Measurements from ENCODE around the gene THSD7A. TPM values are rescaled to one million over a fixed set of nuclear protein-coding genes. Genes with fewer than 3 reads are reported as not detected.

Gene THSD7A
- total and polyA plus RNA-seq, 9 of the 15 experiments (the other 6 are each of a cell fraction or from before 2014, with no cell fraction given) = 0.01 to 0.02 TPM; not detected in 7

DNA sequence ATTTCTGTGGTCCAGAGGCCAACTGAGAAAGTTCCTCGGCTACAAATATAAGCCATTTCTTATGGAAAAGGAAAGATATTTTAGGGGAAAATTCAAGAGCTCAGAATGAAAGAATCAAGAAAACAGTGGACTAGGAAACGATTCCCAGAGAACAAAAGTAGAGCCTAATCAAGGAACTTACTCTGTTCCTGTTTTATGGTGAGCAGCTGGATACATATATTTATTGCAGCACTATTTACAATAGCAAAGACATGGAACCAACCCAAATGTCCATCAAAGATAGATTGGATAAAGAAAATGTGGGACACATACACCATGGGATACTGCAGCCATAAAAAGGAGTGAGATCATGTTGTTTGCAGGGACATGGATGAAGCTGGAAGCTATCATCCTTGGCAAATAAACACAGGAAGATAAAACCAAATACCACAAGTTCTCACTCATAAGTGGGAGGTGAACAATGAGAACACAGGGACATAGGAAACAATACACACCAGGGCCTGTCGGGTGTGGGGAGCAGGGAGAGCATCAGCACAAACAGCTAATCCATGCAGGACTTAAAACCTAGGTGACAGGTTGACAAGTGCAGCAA, 298.7 kb downstream of the THSD7A start:
- no peak overlapping the region for H3K4me3 ChIP-seq
- H3K36me3 ChIP-seq (ENCODE audit: control insufficient read depth, insufficient read depth, low read length) = no peaks in the 10 kb centered on the region
- no peak overlapping the region for H3K9ac ChIP-seq (ENCODE audit: insufficient read depth in 1 of 2, low read depth in 2 of 2, low read length in 2 of 2)
- 3% methylated on average over 3 of the region's 3 CpGs for whole genome bisulfite sequencing (ENCODE audit: insufficient coverage, low coverage, missing lambda C conversion rate)
- H3K27me3 ChIP-seq (ENCODE audit: control insufficient read depth in 2 of 2, insufficient read depth in 2 of 2, low read length in 2 of 2) = no peaks in the 10 kb centered on the region
- intact Hi-C loops (cut with micrococcal nuclease) (no loop called here), in situ Hi-C loops (cut with MboI) (no loop called here)
- H3K9me1 ChIP-seq (ENCODE audit: control insufficient read depth, insufficient read depth, low read length) = no peaks in the 10 kb centered on the region
- DNase-seq (ENCODE audit: extremely low read depth in 1 of 4, low spot score in 3 of 4) (no peak), ATAC-seq (no peak), FAIRE-seq (no peak)
- no TSS peak for BruUV-seq (replicated peaks)
- no peaks in the 10 kb centered on the region for H3K79me2 ChIP-seq (ENCODE audit: control insufficient read depth, insufficient read depth, low read length)
- POLR2A ChIA-PET = no interaction called here
- no peaks in the 10 kb centered on the region for H3K4me1 ChIP-seq (replicated peaks in 1 of 2; ENCODE audit: control insufficient read depth in 2 of 2, insufficient read depth in 2 of 2, low read length in 2 of 2)
- no peaks in the 10 kb centered on the region for H4K20me1 ChIP-seq (replicated peaks; ENCODE audit: control insufficient read depth, insufficient read depth, low read length)
- H3K9me3 ChIP-seq (replicated peaks; ENCODE audit: control insufficient read depth, insufficient read depth, low read depth, low read length) = no peaks in the 10 kb centered on the region
- no peak overlapping the region for H3K4me2 ChIP-seq (ENCODE audit: insufficient read depth, low read length)
- H3K27ac ChIP-seq (ENCODE audit: extremely low read depth, low read depth, low read length) = no peak overlapping the region
- CTCF ChIA-PET (ENCODE audit: low intra/inter-chr PET ratio) = no interaction called here
- no peak overlapping the region for H2AFZ ChIP-seq (ENCODE audit: low read depth, low read length)
- TF ChIP-seq HDAC1 (IDR thresholded peaks at IDR 0.05) = no peak
- TF ChIP-seq, protein P1, sequence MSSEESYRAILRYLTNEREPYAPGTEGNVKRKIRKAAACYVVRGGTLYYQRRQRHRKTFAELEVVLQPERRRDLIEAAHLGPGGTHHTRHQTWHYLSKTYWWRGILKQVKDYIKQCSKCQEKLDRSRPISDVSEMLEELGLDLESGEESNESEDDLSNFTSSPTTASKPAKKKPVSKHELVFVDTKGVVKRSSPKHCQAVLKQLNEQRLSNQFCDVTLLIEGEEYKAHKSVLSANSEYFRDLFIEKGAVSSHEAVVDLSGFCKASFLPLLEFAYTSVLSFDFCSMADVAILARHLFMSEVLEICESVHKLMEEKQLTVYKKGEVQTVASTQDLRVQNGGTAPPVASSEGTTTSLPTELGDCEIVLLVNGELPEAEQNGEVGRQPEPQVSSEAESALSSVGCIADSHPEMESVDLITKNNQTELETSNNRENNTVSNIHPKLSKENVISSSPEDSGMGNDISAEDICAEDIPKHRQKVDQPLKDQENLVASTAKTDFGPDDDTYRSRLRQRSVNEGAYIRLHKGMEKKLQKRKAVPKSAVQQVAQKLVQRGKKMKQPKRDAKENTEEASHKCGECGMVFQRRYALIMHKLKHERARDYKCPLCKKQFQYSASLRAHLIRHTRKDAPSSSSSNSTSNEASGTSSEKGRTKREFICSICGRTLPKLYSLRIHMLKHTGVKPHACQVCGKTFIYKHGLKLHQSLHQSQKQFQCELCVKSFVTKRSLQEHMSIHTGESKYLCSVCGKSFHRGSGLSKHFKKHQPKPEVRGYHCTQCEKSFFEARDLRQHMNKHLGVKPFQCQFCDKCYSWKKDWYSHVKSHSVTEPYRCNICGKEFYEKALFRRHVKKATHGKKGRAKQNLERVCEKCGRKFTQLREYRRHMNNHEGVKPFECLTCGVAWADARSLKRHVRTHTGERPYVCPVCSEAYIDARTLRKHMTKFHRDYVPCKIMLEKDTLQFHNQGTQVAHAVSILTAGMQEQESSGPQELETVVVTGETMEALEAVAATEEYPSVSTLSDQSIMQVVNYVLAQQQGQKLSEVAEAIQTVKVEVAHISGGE (CRISPR knock-in tag; IDR thresholded peaks at IDR 0.05) = no peak
- TF ChIP-seq ZNF696 (CRISPR knock-in tag; conservative IDR thresholded peaks at IDR 0.05) = no peak
- no peak for TF ChIP-seq MAFK (IDR thresholded peaks at IDR 0.05; ENCODE audit: low read length)
- no peak for TF ChIP-seq ZNF140 (CRISPR knock-in tag; IDR thresholded peaks at IDR 0.05)
- TF ChIP-seq, protein P2, sequence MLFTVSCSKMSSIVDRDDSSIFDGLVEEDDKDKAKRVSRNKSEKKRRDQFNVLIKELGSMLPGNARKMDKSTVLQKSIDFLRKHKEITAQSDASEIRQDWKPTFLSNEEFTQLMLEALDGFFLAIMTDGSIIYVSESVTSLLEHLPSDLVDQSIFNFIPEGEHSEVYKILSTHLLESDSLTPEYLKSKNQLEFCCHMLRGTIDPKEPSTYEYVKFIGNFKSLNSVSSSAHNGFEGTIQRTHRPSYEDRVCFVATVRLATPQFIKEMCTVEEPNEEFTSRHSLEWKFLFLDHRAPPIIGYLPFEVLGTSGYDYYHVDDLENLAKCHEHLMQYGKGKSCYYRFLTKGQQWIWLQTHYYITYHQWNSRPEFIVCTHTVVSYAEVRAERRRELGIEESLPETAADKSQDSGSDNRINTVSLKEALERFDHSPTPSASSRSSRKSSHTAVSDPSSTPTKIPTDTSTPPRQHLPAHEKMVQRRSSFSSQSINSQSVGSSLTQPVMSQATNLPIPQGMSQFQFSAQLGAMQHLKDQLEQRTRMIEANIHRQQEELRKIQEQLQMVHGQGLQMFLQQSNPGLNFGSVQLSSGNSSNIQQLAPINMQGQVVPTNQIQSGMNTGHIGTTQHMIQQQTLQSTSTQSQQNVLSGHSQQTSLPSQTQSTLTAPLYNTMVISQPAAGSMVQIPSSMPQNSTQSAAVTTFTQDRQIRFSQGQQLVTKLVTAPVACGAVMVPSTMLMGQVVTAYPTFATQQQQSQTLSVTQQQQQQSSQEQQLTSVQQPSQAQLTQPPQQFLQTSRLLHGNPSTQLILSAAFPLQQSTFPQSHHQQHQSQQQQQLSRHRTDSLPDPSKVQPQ (CRISPR knock-in tag; IDR thresholded peaks at IDR 0.05; ENCODE audit: borderline replicate concordance) = no peak
- no peak for TF ChIP-seq RBBP5 (IDR thresholded peaks at IDR 0.05; ENCODE audit: borderline replicate concordance, insufficient read depth, low read length, poor library complexity, severe bottlenecking)
- no peak for TF ChIP-seq NCOA2 (IDR thresholded peaks at IDR 0.05; ENCODE audit: partially characterized antibody in 2 of 2)
- TF ChIP-seq, protein P3, sequence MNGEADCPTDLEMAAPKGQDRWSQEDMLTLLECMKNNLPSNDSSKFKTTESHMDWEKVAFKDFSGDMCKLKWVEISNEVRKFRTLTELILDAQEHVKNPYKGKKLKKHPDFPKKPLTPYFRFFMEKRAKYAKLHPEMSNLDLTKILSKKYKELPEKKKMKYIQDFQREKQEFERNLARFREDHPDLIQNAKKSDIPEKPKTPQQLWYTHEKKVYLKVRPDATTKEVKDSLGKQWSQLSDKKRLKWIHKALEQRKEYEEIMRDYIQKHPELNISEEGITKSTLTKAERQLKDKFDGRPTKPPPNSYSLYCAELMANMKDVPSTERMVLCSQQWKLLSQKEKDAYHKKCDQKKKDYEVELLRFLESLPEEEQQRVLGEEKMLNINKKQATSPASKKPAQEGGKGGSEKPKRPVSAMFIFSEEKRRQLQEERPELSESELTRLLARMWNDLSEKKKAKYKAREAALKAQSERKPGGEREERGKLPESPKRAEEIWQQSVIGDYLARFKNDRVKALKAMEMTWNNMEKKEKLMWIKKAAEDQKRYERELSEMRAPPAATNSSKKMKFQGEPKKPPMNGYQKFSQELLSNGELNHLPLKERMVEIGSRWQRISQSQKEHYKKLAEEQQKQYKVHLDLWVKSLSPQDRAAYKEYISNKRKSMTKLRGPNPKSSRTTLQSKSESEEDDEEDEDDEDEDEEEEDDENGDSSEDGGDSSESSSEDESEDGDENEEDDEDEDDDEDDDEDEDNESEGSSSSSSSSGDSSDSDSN (IDR thresholded peaks at IDR 0.05; ENCODE audit: borderline replicate concordance in 1 of 2, low read depth in 2 of 2, low read length in 2 of 2) = no peak
- TF ChIP-seq ZNF184 (CRISPR knock-in tag; IDR thresholded peaks at IDR 0.05) = no peak
- no peak for TF ChIP-seq THRAP3 (IDR thresholded peaks at IDR 0.05; ENCODE audit: borderline replicate concordance)
- no peak for TF ChIP-seq SMAD3 (CRISPR knock-in tag; conservative IDR thresholded peaks at IDR 0.05)
- no peak for TF ChIP-seq ZNF778 (CRISPR knock-in tag; IDR thresholded peaks at IDR 0.05)
